ENCODE data around the gene CCDC57.
"Not testable (repeated sequence)": the region's sequence is repeated elsewhere in the genome, so short reads cannot be mapped to it uniquely, and the experiment has no call there.

CCDC57 gene

GRCh38 chr17:82148011-82148410 lies 64.6 kb downstream of the CCDC57 start:
- H3K4me3 ChIP-seq (ENCODE audit: low read length in 2 of 2): no peak overlapping the region
- no peak overlapping the region for H3K27ac ChIP-seq (ENCODE audit: low read length)
- H3K4me1 ChIP-seq (ENCODE audit: control insufficient read depth, insufficient read depth, low read length): no peaks in the 10 kb centered on the region
- no peak overlapping the region for H3K9ac ChIP-seq (ENCODE audit: low read length in 2 of 2)
- H3K27me3 ChIP-seq (ENCODE audit: control insufficient read depth in 1 of 2, insufficient read depth in 2 of 2, low read length in 2 of 2): no peaks in the 10 kb centered on the region
- H3K9me3 ChIP-seq (ENCODE audit: control insufficient read depth in 2 of 2, low read length in 2 of 2): no peaks in the 10 kb centered on the region
- peaks cover 0 to 6% of the 10 kb centered on the region in 2 donors for H3K36me3 ChIP-seq (ENCODE audit: control insufficient read depth in 2 of 2, insufficient read depth in 2 of 2, low read length in 2 of 2)

GRCh38 chr17:82146663-82147654 lies 65.7 kb downstream of the CCDC57 start:
- H3K27me3 ChIP-seq (ENCODE audit: control insufficient read depth in 1 of 2, insufficient read depth in 2 of 2, low read length in 2 of 2): no peaks in the 10 kb centered on the region
- H3K4me3 ChIP-seq (ENCODE audit: low read length in 2 of 2): no peak overlapping the region
- H3K4me1 ChIP-seq (ENCODE audit: control insufficient read depth, insufficient read depth, low read length): no peaks in the 10 kb centered on the region
- H3K27ac ChIP-seq (ENCODE audit: low read length): no peak overlapping the region
- H3K9ac ChIP-seq (ENCODE audit: low read length in 2 of 2): no peak overlapping the region
- peaks cover 0 to 6% of the 10 kb centered on the region in 2 donors for H3K36me3 ChIP-seq (ENCODE audit: control insufficient read depth in 2 of 2, insufficient read depth in 2 of 2, low read length in 2 of 2)
- no peaks in the 10 kb centered on the region for H3K9me3 ChIP-seq (ENCODE audit: control insufficient read depth in 2 of 2, low read length in 2 of 2)

GRCh38 chr17:82145550-82146155 lies 67.0 kb downstream of the CCDC57 start:
- H3K9ac ChIP-seq (ENCODE audit: low read length in 2 of 2): no peak overlapping the region
- peaks cover 0 to 6% of the 10 kb centered on the region in 2 donors for H3K36me3 ChIP-seq (ENCODE audit: control insufficient read depth in 2 of 2, insufficient read depth in 2 of 2, low read length in 2 of 2)
- no peaks in the 10 kb centered on the region for H3K27me3 ChIP-seq (ENCODE audit: control insufficient read depth in 1 of 2, insufficient read depth in 2 of 2, low read length in 2 of 2)
- H3K4me1 ChIP-seq (ENCODE audit: control insufficient read depth, insufficient read depth, low read length): no peaks in the 10 kb centered on the region
- H3K9me3 ChIP-seq (ENCODE audit: control insufficient read depth in 2 of 2, low read length in 2 of 2): no peaks in the 10 kb centered on the region
- H3K27ac ChIP-seq (ENCODE audit: low read length): no peak overlapping the region
- H3K4me3 ChIP-seq (ENCODE audit: low read length in 2 of 2): no peak overlapping the region

- no peaks in the 10 kb centered on the region for H3K27me3 ChIP-seq (ENCODE audit: control insufficient read depth in 1 of 2, insufficient read depth in 2 of 2, low read length in 2 of 2)
- H3K27ac ChIP-seq (ENCODE audit: low read length): no peak overlapping the region
- H3K36me3 ChIP-seq (ENCODE audit: control insufficient read depth in 2 of 2, insufficient read depth in 2 of 2, low read length in 2 of 2): peaks cover 0 to 6% of the 10 kb centered on the region in 2 donors
- H3K4me3 ChIP-seq (ENCODE audit: low read length in 2 of 2): no peak overlapping the region
- no peaks in the 10 kb centered on the region for H3K9me3 ChIP-seq (ENCODE audit: control insufficient read depth in 2 of 2, low read length in 2 of 2)
- H3K9ac ChIP-seq (ENCODE audit: low read length in 2 of 2): no peak overlapping the region
- no peaks in the 10 kb centered on the region for H3K4me1 ChIP-seq (ENCODE audit: control insufficient read depth, insufficient read depth, low read length)
Measured at GRCh38 chr17:82143333-82143732, 69.3 kb downstream of the CCDC57 start.

- H3K36me3 ChIP-seq (ENCODE audit: control insufficient read depth in 2 of 2, insufficient read depth in 2 of 2, low read length in 2 of 2); H3K9me3 ChIP-seq (ENCODE audit: control insufficient read depth in 2 of 2, low read length in 2 of 2); H3K4me1 ChIP-seq (ENCODE audit: control insufficient read depth, insufficient read depth, low read length); H3K9ac ChIP-seq (ENCODE audit: low read length in 2 of 2); H3K27ac ChIP-seq (ENCODE audit: low read length); H3K4me3 ChIP-seq (ENCODE audit: low read length in 2 of 2); H3K27me3 ChIP-seq (ENCODE audit: control insufficient read depth in 1 of 2, insufficient read depth in 2 of 2, low read length in 2 of 2): not testable (repeated sequence)
Measured at GRCh38 chr17:82139961-82140360, 72.7 kb downstream of the CCDC57 start.

GRCh38 chr17:82138511-82138992 lies 74.1 kb downstream of the CCDC57 start:
- H3K4me1 ChIP-seq (ENCODE audit: control insufficient read depth, insufficient read depth, low read length): no peaks in the 10 kb centered on the region
- no peak overlapping the region for H3K9ac ChIP-seq (ENCODE audit: low read length in 2 of 2)
- no peaks in the 10 kb centered on the region for H3K36me3 ChIP-seq (ENCODE audit: control insufficient read depth in 2 of 2, insufficient read depth in 2 of 2, low read length in 2 of 2)
- H3K27ac ChIP-seq (ENCODE audit: low read length): no peak overlapping the region
- no peaks in the 10 kb centered on the region for H3K27me3 ChIP-seq (ENCODE audit: control insufficient read depth in 1 of 2, insufficient read depth in 2 of 2, low read length in 2 of 2)
- no peaks in the 10 kb centered on the region for H3K9me3 ChIP-seq (ENCODE audit: control insufficient read depth in 2 of 2, low read length in 2 of 2)
- H3K4me3 ChIP-seq (ENCODE audit: low read length in 2 of 2): no peak overlapping the region

- Histone ChIP-seq H3K36me3 (ENCODE audit: control insufficient read depth in 2 of 2, insufficient read depth in 2 of 2, low read length in 2 of 2) (no peaks in the 10 kb centered on the region), H3K9me3 (ENCODE audit: control insufficient read depth in 2 of 2, low read length in 2 of 2) (no peaks in the 10 kb centered on the region), H3K9ac (ENCODE audit: low read length in 2 of 2) (no peak overlapping the region), H3K4me1 (ENCODE audit: control insufficient read depth, insufficient read depth, low read length) (no peaks in the 10 kb centered on the region), H3K4me3 (ENCODE audit: low read length in 2 of 2) (no peak overlapping the region), H3K27ac (ENCODE audit: low read length) (no peak overlapping the region), H3K27me3 (ENCODE audit: control insufficient read depth in 1 of 2, insufficient read depth in 2 of 2, low read length in 2 of 2) (no peaks in the 10 kb centered on the region)
Measured at GRCh38 chr17:82134101-82134500, 78.5 kb downstream of the CCDC57 start.

GRCh38 chr17:82133166-82133953 lies 79.3 kb downstream of the CCDC57 start:
- not testable (repeated sequence) for H3K36me3 ChIP-seq (ENCODE audit: control insufficient read depth in 2 of 2, insufficient read depth in 2 of 2, low read length in 2 of 2); H3K27me3 ChIP-seq (ENCODE audit: control insufficient read depth in 1 of 2, insufficient read depth in 2 of 2, low read length in 2 of 2); H3K9ac ChIP-seq (ENCODE audit: low read length in 2 of 2); H3K4me1 ChIP-seq (ENCODE audit: control insufficient read depth, insufficient read depth, low read length); H3K4me3 ChIP-seq (ENCODE audit: low read length in 2 of 2); H3K27ac ChIP-seq (ENCODE audit: low read length); H3K9me3 ChIP-seq (ENCODE audit: control insufficient read depth in 2 of 2, low read length in 2 of 2)

- peaks cover 0 to 10% of the 10 kb centered on the region in 2 donors for H3K36me3 ChIP-seq (ENCODE audit: control insufficient read depth in 2 of 2, insufficient read depth in 2 of 2, low read length in 2 of 2)
- H3K9ac ChIP-seq (ENCODE audit: low read length in 2 of 2): no peak overlapping the region
- no peaks in the 10 kb centered on the region for H3K27me3 ChIP-seq (ENCODE audit: control insufficient read depth in 1 of 2, insufficient read depth in 2 of 2, low read length in 2 of 2)
- no peaks in the 10 kb centered on the region for H3K4me1 ChIP-seq (ENCODE audit: control insufficient read depth, insufficient read depth, low read length)
- no peak overlapping the region for H3K4me3 ChIP-seq (ENCODE audit: low read length in 2 of 2)
- no peak overlapping the region for H3K27ac ChIP-seq (ENCODE audit: low read length)
- no peaks in the 10 kb centered on the region for H3K9me3 ChIP-seq (ENCODE audit: control insufficient read depth in 2 of 2, low read length in 2 of 2)
Measured at GRCh38 chr17:82129095-82129494, 83.5 kb downstream of the CCDC57 start.

GRCh38 chr17:82128287-82128686 lies 84.4 kb downstream of the CCDC57 start:
- Histone ChIP-seq H3K9me3 (ENCODE audit: control insufficient read depth in 2 of 2, low read length in 2 of 2) (no peaks in the 10 kb centered on the region), H3K4me1 (ENCODE audit: control insufficient read depth, insufficient read depth, low read length) (no peaks in the 10 kb centered on the region), H3K36me3 (ENCODE audit: control insufficient read depth in 2 of 2, insufficient read depth in 2 of 2, low read length in 2 of 2) (peaks cover 0 to 10% of the 10 kb centered on the region in 2 donors), H3K9ac (ENCODE audit: low read length in 2 of 2) (no peak overlapping the region), H3K4me3 (ENCODE audit: low read length in 2 of 2) (no peak overlapping the region), H3K27ac (ENCODE audit: low read length) (no peak overlapping the region), H3K27me3 (ENCODE audit: control insufficient read depth in 1 of 2, insufficient read depth in 2 of 2, low read length in 2 of 2) (no peaks in the 10 kb centered on the region)
